Activated CD4-positive, alpha-beta T cell treated with anti-CD3 and anti-CD28 coated beads, Interleukin-2, amount 10 ng/mL, durations not matched to agents 7 days and 5 days (primary cell): ENCODE measurements around the gene EXTL1. TPM values are rescaled to one million over a fixed set of nuclear protein-coding genes. Genes with fewer than 3 reads are reported as not detected.

Source experiments
- CTCF ChIA-PET: fragments of 350-600 bp; sonication (Branson Sonifier 250); formaldehyde crosslinking; loops from one replicate; lab custom pipeline; 2021; ENCODE audit warnings: antibody characterized with exemption; lab: Charles Lee
- POLR2A ChIA-PET: fragments of 350-600 bp; sonication (Branson Sonifier 250); formaldehyde crosslinking; loops from one replicate; lab custom pipeline; 2021; ENCODE audit warnings: antibody characterized with exemption; lab: Charles Lee
- DNase-seq: peaks from one replicate; pipeline ENCODE4 v3.0.0-alpha.2; 2020
- H3K27ac Mint-ChIP-seq: one replicate; pipeline ENCODE4 v1.8.0; 2021; ENCODE audit warnings: mild to moderate bottlenecking, moderate library complexity, mixed read lengths
- H3K27me3 Mint-ChIP-seq: one replicate; pipeline ENCODE4 v1.8.0; 2021; ENCODE audit warnings: mixed read lengths
- H3K36me3 Mint-ChIP-seq: one replicate; pipeline ENCODE4 v1.8.0; 2021; ENCODE audit warnings: low read depth, mixed read lengths
- H3K4me1 Mint-ChIP-seq: one replicate; pipeline ENCODE4 v1.8.0; 2021; ENCODE audit warnings: mixed read lengths
- H3K4me3 Mint-ChIP-seq: one replicate; pipeline ENCODE4 v1.8.0; 2021; ENCODE audit warnings: mild to moderate bottlenecking, moderate library complexity, mixed read lengths
- H3K9me3 Mint-ChIP-seq: one replicate; pipeline ENCODE4 v1.8.0; 2021; ENCODE audit warnings: mixed read lengths
- total RNA-seq, 2 experiments: library from RNA; stranded (reverse); gene quantifications; one replicate each; pipeline ENCODE4 v1.2.3, GENCODE V29; 2021

EXTL1 gene
- total RNA-seq, 2 experiments from 2014 or later, result not detected

DNA sequence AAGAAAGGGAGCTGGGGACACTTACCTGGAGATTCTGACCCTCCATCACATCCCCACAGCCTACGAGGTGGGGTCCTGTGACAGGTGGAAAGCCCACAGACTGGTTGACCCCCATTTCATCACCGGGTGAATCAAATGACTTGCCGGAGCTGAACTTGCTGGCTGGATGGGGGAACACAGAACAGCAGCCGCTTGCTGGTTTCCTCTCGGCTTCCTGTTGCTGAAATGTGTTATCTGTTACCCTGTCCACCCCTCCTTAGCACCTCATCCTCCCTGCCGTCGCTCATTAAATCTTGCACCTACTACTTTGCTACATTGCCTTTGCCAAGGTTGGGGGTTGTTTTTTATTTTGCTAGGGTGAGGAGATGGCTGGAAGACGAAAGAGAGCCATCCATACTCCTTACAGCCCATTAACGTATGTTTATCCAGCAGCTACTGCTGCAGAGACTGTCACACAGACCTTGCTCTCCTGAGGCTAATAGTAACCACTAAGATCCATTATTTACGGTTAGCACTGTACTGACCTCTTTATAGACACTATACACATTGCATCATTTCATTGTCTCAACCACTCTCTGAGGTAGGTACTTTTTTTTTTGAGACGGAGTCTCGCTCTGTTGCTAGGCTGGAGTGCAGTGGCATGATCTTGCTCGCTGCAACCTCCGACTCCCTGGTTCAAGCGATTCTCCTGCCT lies 30.7 kb upstream of the EXTL1 start:
- ChIA-PET POLR2A (interaction anchor here (0.6 kb wide), 1 partner anchor 341 kb away, joined by 7 read pairs; no protein-coding TSS in a partner anchor), CTCF (interaction anchor here (0.6 to 6.8 kb wide), 9 partner anchors 10 to 116 kb away, joined by 3 to 41 read pairs (median 3); no protein-coding TSS in a partner anchor)
- peak overlapping the region; percentile 84 for H3K27ac Mint-ChIP-seq
- peaks cover 58% of the 10 kb centered on the region for H3K4me1 Mint-ChIP-seq
- H3K4me3 Mint-ChIP-seq, result peak overlapping the region; percentile 82
- peak; percentile 62 for DNase-seq
- peaks cover 19% of the 10 kb centered on the region for H3K36me3 Mint-ChIP-seq
- no peaks in the 10 kb centered on the region for H3K9me3 Mint-ChIP-seq
- H3K27me3 Mint-ChIP-seq, result no peaks in the 10 kb centered on the region

DNA sequence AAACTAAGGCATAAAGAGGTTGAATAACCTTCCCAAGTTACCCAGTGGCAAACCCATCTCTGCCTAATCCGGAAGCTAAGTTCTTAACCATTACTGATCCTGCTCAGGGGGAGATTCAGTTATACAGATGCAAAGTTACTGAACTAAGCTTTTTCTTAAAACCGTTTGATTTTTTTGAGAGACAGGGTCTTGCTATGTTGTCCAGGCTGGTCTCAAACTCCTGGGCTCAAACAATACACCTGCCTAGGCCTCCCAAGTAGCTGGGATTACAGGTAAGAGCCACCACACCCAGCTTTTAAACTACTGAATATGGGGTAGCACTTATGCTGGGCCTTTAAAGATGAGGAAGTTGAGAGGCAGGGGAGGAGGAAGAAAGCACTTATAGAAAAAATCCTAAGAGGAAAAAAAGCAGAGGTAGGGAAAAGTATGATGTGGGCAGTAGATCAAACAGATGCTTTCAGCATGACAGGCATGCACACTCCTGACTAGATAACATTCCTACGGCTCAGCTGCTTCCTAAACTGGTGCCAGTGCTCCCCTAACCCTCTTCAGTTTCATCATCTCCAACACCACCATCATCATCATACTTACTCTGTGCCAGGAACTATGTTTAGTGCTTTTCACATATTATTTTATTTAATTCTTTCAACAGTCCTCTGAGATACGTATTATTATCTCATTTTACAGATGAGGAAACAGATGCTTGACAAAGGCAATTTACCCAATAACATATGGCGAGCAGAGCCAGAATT lies 29.5 kb upstream of the EXTL1 start:
- no peaks in the 10 kb centered on the region for H3K9me3 Mint-ChIP-seq
- POLR2A ChIA-PET, result no interaction called here

DNA sequence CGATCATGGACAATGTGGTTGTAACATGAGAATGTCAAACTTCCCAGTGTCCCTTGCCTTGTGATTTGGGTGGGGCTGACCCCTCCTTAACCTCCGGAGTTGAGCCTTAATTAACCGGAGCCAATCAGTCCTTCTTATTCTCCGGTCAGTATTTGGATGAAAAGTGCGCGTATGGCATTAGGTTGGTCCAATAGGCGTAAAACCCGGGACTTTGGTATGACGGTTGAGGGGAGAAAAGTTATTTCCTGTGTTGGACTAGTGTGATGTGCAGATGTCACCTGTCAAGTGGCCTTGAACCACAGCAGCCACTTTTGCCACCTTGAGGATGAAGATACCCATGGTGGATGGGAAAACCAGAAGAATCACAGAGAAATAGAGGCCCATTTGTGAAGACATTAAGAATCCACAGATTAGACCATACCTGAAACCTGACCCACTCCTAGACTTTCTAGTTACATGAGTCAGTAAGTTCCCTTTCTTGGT lies 28.8 kb upstream of the EXTL1 start:
- POLR2A ChIA-PET, result no interaction called here
- CTCF ChIA-PET, result interaction anchor here (6.8 to 7.7 kb wide), 2 partner anchors 95 to 97 kb away, joined by 41 to 154 read pairs; no protein-coding TSS in a partner anchor
- no peak overlapping the region for H3K27ac Mint-ChIP-seq

More for the DNA sequence above, 29.5 kb upstream of the EXTL1 start:
- no peak for DNase-seq
- no peak overlapping the region for H3K4me3 Mint-ChIP-seq
- H3K4me1 Mint-ChIP-seq, result peaks cover 58% of the 10 kb centered on the region
- CTCF ChIA-PET, result interaction anchor here (6.8 kb wide), 1 partner anchor 96 kb away, joined by 41 read pairs; no protein-coding TSS in a partner anchor
- H3K27ac Mint-ChIP-seq, result peak overlapping the region; percentile 57
- H3K36me3 Mint-ChIP-seq, result peaks cover 14% of the 10 kb centered on the region
- H3K27me3 Mint-ChIP-seq, result no peaks in the 10 kb centered on the region

DNA sequence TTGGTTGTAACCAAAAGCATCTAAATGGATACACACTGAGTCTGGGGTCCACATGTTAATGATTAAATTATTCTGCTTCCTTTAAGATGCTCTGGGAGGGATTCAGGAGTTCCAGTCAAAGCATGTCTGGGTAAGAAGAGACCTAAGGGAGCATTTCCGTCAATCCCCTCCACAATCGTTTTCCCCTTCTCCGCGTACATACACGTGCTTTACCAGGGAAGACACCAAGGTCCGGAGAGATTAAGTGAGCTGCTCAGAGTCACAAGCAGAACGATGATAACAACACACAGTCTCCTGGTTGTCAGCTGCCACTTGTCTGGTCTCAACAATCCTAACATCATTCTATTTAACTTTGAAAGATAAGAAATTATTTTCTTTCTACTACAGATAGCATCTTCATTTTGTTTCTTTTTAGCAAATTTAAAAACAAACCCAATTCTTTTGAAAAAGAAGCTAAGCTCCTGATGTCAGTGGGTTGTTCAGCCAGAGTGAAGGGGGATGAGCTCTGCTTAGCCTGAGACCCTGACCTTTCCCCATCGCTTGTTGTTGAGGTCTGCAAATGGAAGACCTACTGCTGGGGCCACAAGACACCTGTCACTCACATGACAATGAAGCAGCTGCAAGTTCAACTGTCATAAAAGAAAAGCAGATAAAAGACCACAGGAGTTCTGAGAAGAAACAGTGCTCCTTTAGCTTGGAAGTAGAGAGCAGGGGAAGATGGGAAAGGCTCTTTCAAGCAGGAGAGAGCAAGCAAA lies 28.2 kb upstream of the EXTL1 start:
- peaks cover 8% of the 10 kb centered on the region for H3K36me3 Mint-ChIP-seq
- POLR2A ChIA-PET, result interaction anchor here (0.6 kb wide), 1 partner anchor 96 kb away, joined by 3 read pairs; no protein-coding TSS in a partner anchor
- no peaks in the 10 kb centered on the region for H3K27me3 Mint-ChIP-seq
- DNase-seq, result no peak
- CTCF ChIA-PET, result interaction anchor here (0.7 to 7.7 kb wide), 4 partner anchors 13 to 95 kb away, joined by 3 to 154 read pairs (median 4); no protein-coding TSS in a partner anchor
- no peaks in the 10 kb centered on the region for H3K9me3 Mint-ChIP-seq
- H3K4me3 Mint-ChIP-seq, result no peak overlapping the region
- H3K27ac Mint-ChIP-seq, result no peak overlapping the region
- peaks cover 59% of the 10 kb centered on the region for H3K4me1 Mint-ChIP-seq

More for the DNA sequence above, 28.8 kb upstream of the EXTL1 start:
- no peaks in the 10 kb centered on the region for H3K27me3 Mint-ChIP-seq
- H3K9me3 Mint-ChIP-seq, result no peaks in the 10 kb centered on the region
- peaks cover 10% of the 10 kb centered on the region for H3K36me3 Mint-ChIP-seq
- DNase-seq, result no peak
- H3K4me3 Mint-ChIP-seq, result no peak overlapping the region
- H3K4me1 Mint-ChIP-seq, result peaks cover 61% of the 10 kb centered on the region

DNA sequence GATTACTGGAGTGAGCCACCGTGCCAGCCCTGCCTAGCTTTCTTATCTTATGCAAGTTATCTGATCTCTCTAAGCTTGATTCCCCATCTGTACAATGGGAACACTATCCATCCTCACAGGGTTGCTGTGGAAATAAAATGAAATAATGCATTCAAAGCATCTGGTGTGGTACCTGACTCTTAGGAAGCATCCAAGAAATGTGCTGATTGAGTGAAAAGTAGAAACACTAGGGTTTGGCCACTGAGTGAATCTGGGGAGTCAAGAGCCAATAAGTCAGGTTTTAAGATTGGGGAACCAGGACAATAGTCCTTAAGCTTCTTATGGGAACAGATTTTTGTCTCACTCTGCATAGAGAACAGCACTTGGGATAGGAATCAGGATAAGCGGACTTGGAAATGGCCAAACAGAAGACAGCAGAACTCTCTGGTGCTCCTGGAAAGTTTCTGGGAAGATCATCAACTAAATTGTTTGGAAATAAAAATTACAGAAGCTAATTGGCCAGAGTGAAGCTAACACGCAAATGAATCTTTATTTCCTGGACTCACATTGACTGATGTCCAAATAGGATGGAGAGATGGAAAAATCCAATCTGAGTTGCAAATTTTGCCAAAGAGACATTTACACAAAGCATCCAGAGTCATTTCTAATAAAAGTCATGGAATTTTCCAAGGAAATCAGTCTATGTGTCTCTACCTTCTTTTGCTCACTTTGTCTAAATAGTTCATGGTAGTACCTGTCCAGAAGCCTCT lies 27.0 kb upstream of the EXTL1 start:
- DNase-seq, result no peak
- H3K9me3 Mint-ChIP-seq, result no peaks in the 10 kb centered on the region
- H3K4me1 Mint-ChIP-seq, result peaks cover 55% of the 10 kb centered on the region
- H3K27ac Mint-ChIP-seq, result no peak overlapping the region
- ChIA-PET CTCF (interaction anchor here (0.5 to 7.7 kb wide), 7 partner anchors 14 to 178 kb away, joined by 3 to 154 read pairs (median 3); no protein-coding TSS in a partner anchor), POLR2A (no interaction called here)
- no peak overlapping the region for H3K4me3 Mint-ChIP-seq
- H3K36me3 Mint-ChIP-seq, result peaks cover 2% of the 10 kb centered on the region
- no peaks in the 10 kb centered on the region for H3K27me3 Mint-ChIP-seq

DNA sequence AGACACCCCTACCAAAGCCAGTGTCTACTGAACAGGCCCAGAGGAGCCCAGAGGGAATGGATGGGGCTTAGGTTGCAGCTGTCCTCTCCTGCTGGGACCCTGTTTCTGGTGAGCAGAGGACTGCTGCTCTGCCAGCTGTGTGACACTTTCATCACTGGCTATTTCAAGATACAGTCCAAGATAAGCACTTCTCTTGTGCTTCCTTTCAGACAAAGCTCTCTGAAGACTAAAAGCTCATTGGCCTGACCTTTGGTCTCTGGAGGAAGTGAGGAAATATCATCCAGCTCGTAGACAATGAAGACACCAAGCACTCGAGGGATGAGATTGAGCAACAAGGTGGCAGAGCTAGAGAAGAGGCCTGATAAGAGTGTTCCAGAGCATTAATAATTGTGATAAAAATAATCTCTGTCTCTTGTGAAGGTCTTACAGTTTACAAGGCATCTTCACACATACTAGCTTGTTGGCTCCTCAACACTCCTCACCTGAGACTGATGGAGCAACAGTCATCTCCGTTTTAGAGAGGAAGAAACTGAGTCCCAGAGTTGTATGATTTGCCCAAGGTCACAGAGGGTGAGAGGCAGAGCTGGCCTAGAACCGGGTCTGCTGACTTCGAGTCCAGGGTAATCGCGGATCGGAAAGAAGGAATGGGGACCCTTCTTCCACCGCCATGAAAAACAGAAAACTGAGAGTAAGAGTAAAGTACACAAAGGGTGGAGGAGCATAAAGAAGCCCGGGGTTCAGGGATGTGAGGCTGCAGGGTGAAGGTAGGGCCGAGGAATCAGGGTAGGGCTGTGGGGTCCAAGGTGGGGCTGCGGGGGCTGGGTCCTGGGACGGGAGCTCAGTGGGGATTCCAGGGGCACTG lies 24.4 kb upstream of the EXTL1 start:
- no peaks in the 10 kb centered on the region for H3K36me3 Mint-ChIP-seq
- H3K27me3 Mint-ChIP-seq, result no peaks in the 10 kb centered on the region
- H3K4me3 Mint-ChIP-seq, result peak overlapping the region; percentile 94
- no peaks in the 10 kb centered on the region for H3K9me3 Mint-ChIP-seq
- CTCF ChIA-PET, result interaction anchor here (0.5 to 7.7 kb wide), 32 partner anchors 8 to 430 kb away, joined by 3 to 154 read pairs (median 4); partner anchors contain the start of genes MTFR1L and STMN1
- peaks cover 35% of the 10 kb centered on the region for H3K4me1 Mint-ChIP-seq
- POLR2A ChIA-PET, result interaction anchor here (0.5 to 1.9 kb wide), 6 partner anchors 10 to 177 kb away, joined by 3 to 10 read pairs (median 4); partner anchors contain the start of gene MTFR1L
- H3K27ac Mint-ChIP-seq, result peak overlapping the region; percentile 96
- DNase-seq, result peak; percentile 12

DNA sequence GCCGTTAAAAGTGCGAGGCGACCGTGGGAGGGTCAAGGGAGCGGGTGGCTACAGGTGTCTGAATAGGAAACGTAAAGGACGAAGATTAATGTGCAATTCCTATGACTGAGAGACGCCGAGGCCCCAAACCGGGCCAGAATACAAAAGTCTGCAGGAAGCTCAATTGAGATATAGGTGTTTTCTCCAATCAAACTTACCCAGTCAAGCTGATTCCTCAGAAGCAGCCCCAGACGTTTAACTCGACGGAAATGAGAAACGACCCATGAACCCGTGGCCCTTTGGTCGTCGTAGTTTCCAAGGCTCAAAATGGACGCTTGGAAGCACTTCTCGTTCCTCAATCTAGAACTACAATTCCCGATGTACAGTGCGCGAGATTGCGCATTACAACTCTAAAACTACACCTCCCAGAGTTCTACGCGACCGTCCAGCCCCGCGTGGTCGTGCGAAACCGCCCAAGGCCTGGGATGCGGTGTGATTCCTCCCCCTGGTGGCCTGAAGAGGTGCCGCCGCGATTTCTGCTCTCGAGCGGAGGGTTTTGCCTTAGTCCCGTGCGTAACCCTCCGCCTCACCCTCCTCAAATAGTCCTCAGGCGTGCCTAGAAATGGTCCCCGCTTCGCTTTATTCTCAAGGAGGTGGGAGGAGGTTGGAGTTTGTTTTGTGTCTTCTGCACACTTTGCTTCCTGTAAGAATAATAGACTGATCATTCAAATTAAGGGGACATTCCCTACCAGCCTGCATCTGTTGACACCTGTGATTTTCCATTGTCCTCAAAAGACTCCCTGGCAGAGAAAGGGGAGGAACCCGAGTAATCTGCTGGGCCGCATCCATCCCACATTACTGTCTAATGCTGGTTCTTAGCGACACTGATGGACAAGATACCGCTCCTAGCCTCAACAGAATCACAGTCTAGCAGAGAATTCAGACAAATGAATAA lies 23.5 kb upstream of the EXTL1 start, which contains the start of gene PAFAH2:
TSS of gene PAFAH2 (minus strand) at position 236 of the 934 bp plus-strand sequence. CDS start 7,247 bp downstream, outside the sequence.
- ChIA-PET POLR2A (interaction anchor here (0.5 to 1.9 kb wide), 6 partner anchors 9 to 102 kb away, joined by 3 to 10 read pairs (median 3); no protein-coding TSS in a partner anchor), CTCF (interaction anchor here (0.5 to 7.7 kb wide), 32 partner anchors 9 to 430 kb away, joined by 3 to 154 read pairs (median 4); partner anchors contain the start of genes MTFR1L and STMN1)
- peak; percentile 98 for DNase-seq

DNA sequence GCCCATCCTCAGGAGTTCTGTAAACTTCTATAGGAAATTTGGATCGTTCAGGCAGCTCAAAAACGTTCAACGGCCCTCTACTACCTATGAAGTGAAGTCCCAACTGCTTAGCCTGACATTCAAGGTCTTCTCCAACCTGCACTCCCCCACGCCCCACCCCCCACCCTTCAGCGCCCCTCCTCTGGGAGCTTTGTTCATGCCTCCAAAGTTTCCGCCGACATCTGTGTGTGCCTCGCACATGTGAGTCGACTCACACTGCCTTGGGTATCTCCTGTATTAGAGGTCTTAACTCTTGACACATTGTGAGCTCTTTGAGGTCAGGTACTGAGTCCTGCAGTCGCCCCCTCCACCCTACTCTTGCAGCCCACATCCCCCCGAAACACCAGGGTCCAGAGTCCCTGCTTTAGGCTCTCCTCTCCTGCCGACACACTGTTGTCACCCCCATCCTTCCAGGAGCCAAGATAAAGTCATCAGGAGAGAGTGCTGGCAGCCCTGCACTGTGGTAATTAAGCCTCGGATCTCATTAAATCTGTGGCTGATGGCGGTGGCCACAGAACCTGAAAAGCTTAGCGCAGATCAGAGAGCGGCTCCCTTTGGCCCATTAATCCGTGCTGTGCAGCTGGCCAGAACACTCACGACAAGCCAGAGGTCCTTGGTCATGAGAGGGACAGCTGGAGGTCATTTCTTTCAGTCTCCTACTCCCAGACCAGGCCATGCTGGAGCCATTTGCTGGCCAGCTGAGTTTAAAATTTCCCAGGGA lies 22.4 kb upstream of the EXTL1 start:
- Mint-ChIP-seq H3K27ac (no peak overlapping the region), H3K36me3 (no peaks in the 10 kb centered on the region), H3K27me3 (peaks cover 3% of the 10 kb centered on the region), H3K9me3 (no peaks in the 10 kb centered on the region), H3K4me3 (no peak overlapping the region), H3K4me1 (peaks cover 21% of the 10 kb centered on the region)
- no peak for DNase-seq
- POLR2A ChIA-PET, result interaction anchor here (0.7 kb wide), 1 partner anchor 168 kb away, joined by 3 read pairs; no protein-coding TSS in a partner anchor
- CTCF ChIA-PET, result interaction anchor here (0.6 to 7.7 kb wide), 7 partner anchors 14 to 151 kb away, joined by 3 to 154 read pairs (median 3); no protein-coding TSS in a partner anchor

More for the DNA sequence above, 23.5 kb upstream of the EXTL1 start, which contains the start of gene PAFAH2:
- H3K4me3 Mint-ChIP-seq, result peak within 1 kb of the TSS; percentile 94
- peaks cover 26% of the 10 kb centered on the region for H3K4me1 Mint-ChIP-seq
- H3K36me3 Mint-ChIP-seq, result no peaks in the 10 kb centered on the region
- no peaks in the 10 kb centered on the region for H3K9me3 Mint-ChIP-seq
- peak within 1 kb of the TSS; percentile 96 for H3K27ac Mint-ChIP-seq
- peaks cover 2% of the 10 kb centered on the region for H3K27me3 Mint-ChIP-seq

DNA sequence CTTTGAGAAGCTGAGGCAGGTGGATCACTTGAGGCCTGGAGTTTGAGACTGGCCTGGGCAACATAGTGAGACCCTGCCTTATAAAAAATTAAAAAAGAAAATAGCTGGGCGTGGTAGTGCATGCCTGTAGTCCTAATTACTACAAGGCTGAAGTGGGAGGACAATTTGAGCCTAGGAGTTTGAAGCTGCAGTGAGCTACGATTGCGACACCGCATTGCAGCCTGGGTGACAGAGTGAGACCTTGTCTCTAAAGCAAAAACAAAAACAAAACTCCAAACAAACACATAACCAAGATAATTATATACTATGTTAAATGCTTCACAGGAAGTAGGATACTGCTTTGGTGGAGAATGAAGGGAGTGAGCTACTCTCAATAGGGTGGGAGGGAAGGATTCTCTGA lies 18.3 kb upstream of the EXTL1 start:
- Mint-ChIP-seq H3K4me1 (peaks cover 9% of the 10 kb centered on the region), H3K27me3 (peaks cover 8% of the 10 kb centered on the region), H3K9me3 (no peaks in the 10 kb centered on the region), H3K36me3 (no peaks in the 10 kb centered on the region), H3K27ac (no peak overlapping the region), H3K4me3 (no peak overlapping the region)
- DNase-seq, result no peak
- ChIA-PET POLR2A (interaction anchor here (1.3 kb wide), 1 partner anchor 108 kb away, joined by 3 read pairs; no protein-coding TSS in a partner anchor), CTCF (interaction anchor here (1.3 to 3.2 kb wide), 3 partner anchors 15 to 107 kb away, joined by 3 to 14 read pairs (median 5); no protein-coding TSS in a partner anchor)
